Stimulated activated CD4-positive, alpha-beta T cell treated with anti-CD3 and anti-CD28 coated beads, TNF-alpha, amount 100 ng/mL, for 4 hours (primary cell): Measurements from ENCODE around the gene NAT14.

Experiments
- DNase-seq, 3 experiments: peaks; one replicate each; pipeline ENCODE4 v3.0.0-alpha.2; 2020; ENCODE audit warnings: low read depth in 3 of 3

The NAT14 gene

GRCh38 chr19:55453511-55454260 lies 31.3 kb upstream of the NAT14 start:
- DNase-seq: no peak

DNA sequence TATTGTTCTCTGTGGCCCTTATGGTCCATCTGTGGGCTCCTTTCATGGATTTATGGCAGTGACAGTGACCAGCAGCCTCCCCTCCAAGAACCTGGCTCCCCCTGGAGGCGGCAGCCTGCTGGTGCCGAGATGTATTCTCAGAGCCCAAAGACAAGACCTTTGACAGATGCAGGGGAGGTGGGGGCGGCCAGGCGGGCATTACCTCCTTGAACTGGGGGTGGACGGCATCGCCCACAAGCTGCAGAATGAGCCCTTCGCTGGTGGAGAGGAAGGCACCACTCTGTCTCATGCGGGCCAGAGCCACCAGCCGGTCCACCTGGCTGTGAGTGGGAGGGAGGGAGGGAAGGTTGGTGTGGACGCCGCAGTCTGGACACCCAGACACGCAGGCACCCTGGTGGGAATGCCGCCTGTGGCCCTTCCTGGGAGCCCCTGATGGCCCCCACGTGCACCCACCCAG lies 30.2 kb upstream of the NAT14 start:
- peak in 1 of 3 experiments; percentile 20 for DNase-seq

DNA sequence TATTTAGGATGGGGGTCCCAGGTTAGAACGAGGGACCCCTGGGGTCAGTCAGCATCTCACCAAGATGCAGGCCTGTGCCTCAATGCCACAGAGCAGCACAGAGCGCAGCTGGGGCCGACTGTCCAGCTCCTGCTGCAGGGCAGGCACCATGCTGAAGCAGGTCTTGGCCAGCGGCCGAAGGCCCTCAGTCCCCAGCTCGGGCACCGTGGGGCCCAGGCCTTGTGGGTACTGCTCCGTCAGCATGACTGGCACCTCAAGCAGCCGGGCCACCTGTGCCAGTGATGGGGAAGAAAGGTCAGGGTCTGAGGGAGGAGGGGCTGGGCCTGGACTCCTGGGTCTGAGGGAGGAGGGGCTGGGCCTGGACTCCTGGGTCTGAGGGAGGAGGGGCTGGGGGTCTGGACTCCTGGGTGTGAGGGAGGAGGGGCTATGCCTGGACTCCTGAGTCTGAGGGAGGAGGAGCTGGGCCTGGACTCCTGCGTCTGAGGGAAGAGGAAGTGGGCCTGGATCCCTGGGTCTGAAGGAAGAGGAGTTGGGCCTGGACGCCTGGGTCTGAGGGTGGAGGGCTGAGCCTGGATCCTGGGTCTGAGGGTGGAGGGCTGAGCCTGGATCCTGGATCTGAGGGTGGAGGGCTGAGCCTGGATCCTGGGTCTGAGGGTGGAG lies 29.3 kb upstream of the NAT14 start:
- DNase-seq: no peak

- DNase-seq: no peak
These were observed 28.6 kb upstream of the NAT14 start for GRCh38 chr19:55456347-55456746.

GRCh38 chr19:55457683-55458457 lies 27.1 kb upstream of the NAT14 start:
- no peak for DNase-seq

- DNase-seq: no peak
These were observed 25.4 kb upstream of the NAT14 start for GRCh38 chr19:55459551-55459949.

GRCh38 chr19:55459950-55460657 lies 24.9 kb upstream of the NAT14 start:
- DNase-seq: no peak

- DNase-seq: no peak
These were observed 24.2 kb upstream of the NAT14 start for GRCh38 chr19:55460670-55461258.

DNA sequence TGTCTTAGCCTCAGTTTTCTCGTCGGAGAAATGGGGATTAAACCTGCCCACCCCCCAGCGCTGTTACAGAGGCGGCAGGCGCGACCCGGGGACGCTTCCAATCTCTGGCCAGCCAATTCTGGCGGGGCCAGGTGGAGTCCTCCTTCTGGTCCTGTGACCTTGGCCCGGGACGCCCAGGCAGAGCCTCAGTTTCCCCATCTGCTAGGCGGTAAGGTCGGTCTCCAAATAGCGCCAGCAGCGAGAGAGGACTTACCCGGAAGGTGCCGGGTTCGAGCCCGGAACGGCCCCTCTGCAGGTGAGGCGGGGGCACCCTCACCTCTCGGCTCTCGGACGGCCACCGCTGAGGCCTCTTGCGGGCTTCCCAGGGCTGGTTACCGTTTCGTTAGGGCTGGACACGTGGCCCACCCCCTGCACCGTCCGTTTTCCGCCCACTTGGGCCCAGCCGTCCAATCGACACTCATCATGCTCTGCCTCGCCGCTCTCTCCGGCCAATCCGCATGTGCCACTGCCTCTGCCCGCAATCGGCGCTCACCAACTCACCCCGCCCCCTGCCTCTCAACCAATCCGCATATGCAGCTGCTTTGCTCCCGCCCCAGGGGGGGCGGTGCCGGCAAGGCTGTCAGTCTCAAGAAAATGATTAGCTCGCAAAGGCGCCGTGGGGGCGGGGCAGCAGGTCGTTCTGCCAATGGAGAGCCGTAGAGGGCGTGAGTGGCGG lies 23.6 kb upstream of the NAT14 start, which contains the start of gene ISOC2:
Gene ISOC2 (minus strand): TSS at position 384 of the 715 bp plus-strand sequence. CDS start 5,156 bp downstream, outside the sequence.
- peak; percentile 100 for DNase-seq

GRCh38 chr19:55461974-55462626 lies 22.9 kb upstream of the NAT14 start:
- DNase-seq: no peak

- DNase-seq: no peak
These were observed 22.3 kb upstream of the NAT14 start for GRCh38 chr19:55462722-55463121.

- no peak for DNase-seq
These were observed 21.4 kb upstream of the NAT14 start for GRCh38 chr19:55463583-55464031.

GRCh38 chr19:55464039-55464661 lies 20.8 kb upstream of the NAT14 start:
- no peak for DNase-seq

- no peak for DNase-seq
These were observed 20.3 kb upstream of the NAT14 start, which contains the start of gene C19orf85 for GRCh38 chr19:55464662-55465054. Gene C19orf85, minus strand, starts transcription at chr19:55464751. Its CDS starts 197 bp downstream, at chr19:55464554.

DNA sequence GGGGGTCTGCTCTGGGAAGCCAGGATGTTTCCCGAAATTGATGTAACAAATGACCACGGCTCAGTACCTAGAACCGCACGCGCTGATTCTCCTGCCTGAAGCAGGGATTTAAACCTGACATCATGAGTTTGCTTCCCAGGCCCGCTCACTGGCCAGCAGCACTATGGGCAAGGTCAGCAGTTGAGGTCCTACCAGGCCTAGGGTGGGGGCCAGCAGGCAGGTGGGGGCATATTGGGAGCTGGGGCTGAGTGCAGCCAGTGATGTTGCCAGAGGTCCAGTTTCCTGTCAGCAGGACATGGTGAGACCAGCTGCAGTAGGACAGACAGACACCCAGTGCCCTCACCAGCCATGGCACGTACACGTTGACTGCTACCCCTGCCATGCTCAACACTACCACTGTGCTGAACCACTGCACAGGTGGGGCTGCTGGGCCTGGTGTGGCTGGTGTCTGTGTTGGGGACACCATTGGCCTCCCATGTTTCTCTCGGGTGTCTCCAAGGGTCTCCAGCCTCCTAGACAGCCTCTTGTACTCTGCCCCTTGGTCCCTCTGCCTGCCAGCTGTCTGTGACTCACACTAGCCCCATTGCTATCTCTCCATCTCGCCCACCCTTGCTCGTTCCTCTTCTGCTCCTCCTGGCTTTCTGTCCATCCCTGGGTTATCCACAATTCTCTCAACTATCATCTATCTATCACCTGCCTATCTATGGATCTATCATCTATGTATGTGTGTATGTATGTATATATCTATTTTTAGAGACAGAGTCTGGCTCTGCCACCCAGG lies 19.3 kb upstream of the NAT14 start:
- no peak for DNase-seq

DNA sequence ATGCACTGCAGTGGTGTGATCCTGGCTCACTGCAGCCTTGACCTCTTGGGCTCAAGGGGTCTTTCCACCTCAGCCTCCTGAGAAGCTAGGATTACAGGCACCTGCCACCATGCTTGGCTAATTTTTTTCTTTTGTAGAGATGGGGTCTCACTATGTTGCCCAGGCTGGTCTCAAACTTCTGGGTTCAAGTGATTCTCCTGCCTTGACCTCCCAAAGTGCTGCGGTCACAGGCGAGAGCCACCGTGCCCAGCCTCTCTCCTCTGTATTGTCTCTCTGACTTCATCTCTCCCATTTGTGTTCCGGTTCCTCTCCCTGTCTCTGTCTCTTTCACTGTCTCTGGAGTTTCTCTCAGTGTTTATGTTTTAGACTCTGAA lies 18.8 kb upstream of the NAT14 start:
- no peak for DNase-seq

- peak; percentile 31 to 56 (median 42) for DNase-seq
These were observed 17.5 kb upstream of the NAT14 start for GRCh38 chr19:55467236-55468053.

DNA sequence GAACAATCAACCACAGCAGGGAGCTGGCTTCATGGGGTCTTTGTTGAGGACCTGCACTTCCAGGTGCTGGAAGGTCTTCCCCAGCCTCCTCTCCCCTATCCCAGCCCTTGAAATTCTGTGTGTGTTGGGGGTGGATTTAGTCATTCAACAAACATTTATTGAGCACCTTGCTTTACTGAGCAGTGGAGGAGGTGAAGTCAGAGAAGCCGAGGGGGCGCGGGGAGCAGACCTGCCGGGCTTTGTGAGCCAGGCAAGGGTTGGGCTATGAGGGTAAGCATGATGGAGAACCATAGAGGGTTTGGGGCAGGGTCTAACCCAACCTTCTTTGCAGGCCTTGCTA lies 17.0 kb upstream of the NAT14 start:
- DNase-seq: no peak
